ENCODE measurements around the gene NCKAP1. TPM values are rescaled to one million over a fixed set of nuclear protein-coding genes. Genes with fewer than 3 reads are reported as not detected.

The NCKAP1 gene
- total and polyA plus RNA-seq, 2 experiments from 2014 or later, result 81.7 to 90.4 TPM

GRCh38 chr2:183040604-183041003, 2.3 kb upstream of the NCKAP1 start:
- Histone ChIP-seq H3K36me3 (no peaks in the 10 kb centered on the region), H3K27me3 (no peaks in the 10 kb centered on the region), H3K4me1 (ENCODE audit: low read depth) (peaks cover 6% of the 10 kb centered on the region), H3K27ac (no peak overlapping the region), H3K4me3 (no peak overlapping the region), H3K9me3 (ENCODE audit: low read depth) (no peaks in the 10 kb centered on the region)
- DNase-seq (ENCODE audit: low read depth in 1 of 2, low spot score in 1 of 2), result no peak
- TF ChIP-seq CTCF (IDR thresholded peaks at IDR 0.05; ENCODE audit: low read depth, low read length), result no peak

GRCh38 chr2:183037553-183038340, 510 bp downstream of the NCKAP1 start:
- Histone ChIP-seq H3K27ac (peak overlapping the region; percentile 99), H3K4me1 (ENCODE audit: low read depth) (peaks cover 25% of the 10 kb centered on the region), H3K36me3 (no peaks in the 10 kb centered on the region), H3K4me3 (peak overlapping the region; percentile 98), H3K9me3 (ENCODE audit: low read depth) (no peaks in the 10 kb centered on the region), H3K27me3 (no peaks in the 10 kb centered on the region)
- peak in 1 of 2 donors; percentile 75 for DNase-seq (ENCODE audit: low read depth in 1 of 2, low spot score in 1 of 2)
- no peak for TF ChIP-seq CTCF (IDR thresholded peaks at IDR 0.05; ENCODE audit: low read depth, low read length)

- DNase-seq (ENCODE audit: low read depth in 1 of 2, low spot score in 1 of 2), result peak in 1 of 2 donors; percentile 34
- Histone ChIP-seq H3K4me1 (ENCODE audit: low read depth) (peaks cover 25% of the 10 kb centered on the region), H3K9me3 (ENCODE audit: low read depth) (no peaks in the 10 kb centered on the region), H3K4me3 (peak overlapping the region; percentile 98), H3K27ac (peak overlapping the region; percentile 99), H3K36me3 (no peaks in the 10 kb centered on the region), H3K27me3 (no peaks in the 10 kb centered on the region)
- TF ChIP-seq CTCF (IDR thresholded peaks at IDR 0.05; ENCODE audit: low read depth, low read length), result no peak
Observed at GRCh38 chr2:183037074-183037552, 1.1 kb downstream of the NCKAP1 start.

- Histone ChIP-seq H3K27me3 (no peaks in the 10 kb centered on the region), H3K9me3 (ENCODE audit: low read depth) (no peaks in the 10 kb centered on the region), H3K27ac (peak overlapping the region; percentile 99), H3K4me3 (peak overlapping the region; percentile 98), H3K4me1 (ENCODE audit: low read depth) (peaks cover 35% of the 10 kb centered on the region), H3K36me3 (no peaks in the 10 kb centered on the region)
- DNase-seq (ENCODE audit: low read depth in 1 of 2, low spot score in 1 of 2), result no peak
- TF ChIP-seq CTCF (IDR thresholded peaks at IDR 0.05; ENCODE audit: low read depth, low read length), result no peak
Observed at GRCh38 chr2:183035954-183036669, 2.1 kb downstream of the NCKAP1 start.

GRCh38 chr2:183035298-183035953, 2.8 kb downstream of the NCKAP1 start:
- no peaks in the 10 kb centered on the region for H3K27me3 ChIP-seq
- peak overlapping the region; percentile 99 for H3K27ac ChIP-seq
- no peak for TF ChIP-seq CTCF (IDR thresholded peaks at IDR 0.05; ENCODE audit: low read depth, low read length)
- peak overlapping the region; percentile 98 for H3K4me3 ChIP-seq
- peak in 1 of 2 donors; percentile 71 for DNase-seq (ENCODE audit: low read depth in 1 of 2, low spot score in 1 of 2)
- no peaks in the 10 kb centered on the region for H3K36me3 ChIP-seq
- H3K9me3 ChIP-seq (ENCODE audit: low read depth), result no peaks in the 10 kb centered on the region
- peaks cover 35% of the 10 kb centered on the region for H3K4me1 ChIP-seq (ENCODE audit: low read depth)

All from cardiac muscle cell (in vitro differentiated cells and primary cell).